ENCODE measurements around the gene CNBD2. TPM values are rescaled to one million over a fixed set of nuclear protein-coding genes. Genes with fewer than 3 reads are reported as not detected.
"Not testable (repeated sequence)": the region's sequence is repeated elsewhere in the genome, so short reads cannot be mapped to it uniquely, and the experiment has no call there.

Gene CNBD2
- total and polyA plus RNA-seq, 7 experiments from 2014 or later = 2.6 to 10.6 (median 7.7) TPM

- DNase-seq; H3K27ac ChIP-seq (ENCODE audit: low read depth, low read length); intact Hi-C loops (cut with micrococcal nuclease); H3K27me3 Mint-ChIP-seq; ATAC-seq; H3K9me3 Mint-ChIP-seq; H3K27me3 ChIP-seq (ENCODE audit: control insufficient read depth in 2 of 2, insufficient read depth in 2 of 2, low read length in 2 of 2); H3K9me3 ChIP-seq (ENCODE audit: control insufficient read depth in 2 of 3, low read length in 3 of 3); H3K4me3 ChIP-seq (ENCODE audit: low read length); CTCF ChIA-PET; H3K36me3 ChIP-seq (ENCODE audit: control insufficient read depth in 2 of 3, insufficient read depth in 3 of 3, low read length in 3 of 3); H3K4me1 ChIP-seq (ENCODE audit: control insufficient read depth in 2 of 2, insufficient read depth in 2 of 2, low read length in 2 of 2): not testable (repeated sequence)
- Mint-ChIP-seq H3K27ac (peak overlapping the region in 2 of 9 donors; percentile 24 to 69), H3K4me1 (peaks cover 38 to 51% (median 43%) of the 10 kb centered on the region in 7 donors), H3K36me3 (peaks cover 0 to 32% (median 15%) of the 10 kb centered on the region in 5 donors), H3K4me3 (peak overlapping the region in 2 of 10 donors; percentile 12 to 13)
- POLR2A ChIA-PET = interaction anchor here (1.1 kb wide), 1 partner anchor 19 kb away, joined by 3 read pairs; no protein-coding TSS in a partner anchor
Observed at GRCh38 chr20:36046073-36046798, 77.8 kb downstream of the CNBD2 start.

GRCh38 chr20:36049408-36049807 lies 81.0 kb downstream of the CNBD2 start:
- H3K9me3 Mint-ChIP-seq; H3K27me3 ChIP-seq (ENCODE audit: control insufficient read depth in 2 of 2, insufficient read depth in 2 of 2, low read length in 2 of 2); CTCF ChIA-PET; H3K9me3 ChIP-seq (ENCODE audit: control insufficient read depth in 2 of 3, low read length in 3 of 3); H3K4me3 ChIP-seq (ENCODE audit: low read length); intact Hi-C loops (cut with micrococcal nuclease); ATAC-seq; H3K36me3 ChIP-seq (ENCODE audit: control insufficient read depth in 2 of 3, insufficient read depth in 3 of 3, low read length in 3 of 3); H3K27me3 Mint-ChIP-seq: not testable (repeated sequence)
- POLR2A ChIA-PET = interaction anchor here (1.0 to 3.0 kb wide), 3 partner anchors 17 to 385 kb away, joined by 3 to 24 read pairs (median 4); partner anchors contain the start of genes CPNE1, RBM12 and SCAND1
- Mint-ChIP-seq H3K36me3 (peaks cover 0 to 25% (median 15%) of the 10 kb centered on the region in 5 donors), H3K4me1 (peaks cover 39 to 56% (median 50%) of the 10 kb centered on the region in 7 donors), H3K27ac (peak overlapping the region; percentile 72 to 92 (median 87)), H3K4me3 (peak overlapping the region; percentile 86 to 98 (median 92))
- DNase-seq = peak in 3 of 9 donors; percentile 3 to 8 (median 4)
- peaks cover 6 to 12% of the 10 kb centered on the region in 2 donors for H3K4me1 ChIP-seq (ENCODE audit: control insufficient read depth in 2 of 2, insufficient read depth in 2 of 2, low read length in 2 of 2)
- peak overlapping the region; percentile 91 for H3K27ac ChIP-seq (ENCODE audit: low read depth, low read length)

GRCh38 chr20:36050436-36051317 lies 82.3 kb downstream of the CNBD2 start:
- peak overlapping the region; percentile 86 to 98 (median 92) for H3K4me3 Mint-ChIP-seq
- H3K27me3 Mint-ChIP-seq = peaks cover 0 to 14% (median 3%) of the 10 kb centered on the region in 5 donors
- CTCF ChIA-PET = no interaction called here
- H3K4me3 ChIP-seq (ENCODE audit: low read length) = peak overlapping the region; percentile 91
- peaks cover 35 to 55% (median 49%) of the 10 kb centered on the region in 7 donors for H3K4me1 Mint-ChIP-seq
- H3K27me3 ChIP-seq (ENCODE audit: control insufficient read depth in 2 of 2, insufficient read depth in 2 of 2, low read length in 2 of 2) = no peaks in the 10 kb centered on the region
- H3K9me3 Mint-ChIP-seq = no peaks in the 10 kb centered on the region
- ATAC-seq (peak; percentile 97), DNase-seq (peak; percentile 72 to 89 (median 83))
- H3K36me3 Mint-ChIP-seq = peaks cover 0 to 19% (median 11%) of the 10 kb centered on the region in 5 donors
- H3K27ac Mint-ChIP-seq = peak overlapping the region; percentile 85 to 96 (median 92)
- no peaks in the 10 kb centered on the region for H3K9me3 ChIP-seq (ENCODE audit: control insufficient read depth in 2 of 3, low read length in 3 of 3)
- H3K27ac ChIP-seq (ENCODE audit: low read depth, low read length) = peak overlapping the region; percentile 91
- H3K36me3 ChIP-seq (ENCODE audit: control insufficient read depth in 2 of 3, insufficient read depth in 3 of 3, low read length in 3 of 3) = peaks cover 0 to 6% (median 0%) of the 10 kb centered on the region in 3 experiments
- POLR2A ChIA-PET = interaction anchor here (0.7 to 3.0 kb wide), 6 partner anchors 14 to 386 kb away, joined by 3 to 24 read pairs (median 4); partner anchors contain the start of genes CPNE1, RBM12 and SCAND1
- peaks cover 6 to 12% of the 10 kb centered on the region in 2 donors for H3K4me1 ChIP-seq (ENCODE audit: control insufficient read depth in 2 of 2, insufficient read depth in 2 of 2, low read length in 2 of 2)
- intact Hi-C loops (cut with micrococcal nuclease) = loop anchor here (1.0 to 5.0 kb wide), 11 partner anchors 14 to 1173 kb away; partner anchors contain the start of genes SCAND1 (in 2 of the 2), AAR2 (in 1 of the 2), ACSS2 (in 1 of the 2) and MROH8 (in 1 of the 2)

GRCh38 chr20:36051318-36052116 lies 83.1 kb downstream of the CNBD2 start:
- peaks cover 6 to 12% of the 10 kb centered on the region in 2 donors for H3K4me1 ChIP-seq (ENCODE audit: control insufficient read depth in 2 of 2, insufficient read depth in 2 of 2, low read length in 2 of 2)
- Mint-ChIP-seq H3K4me1 (peaks cover 30 to 47% (median 40%) of the 10 kb centered on the region in 7 donors), H3K27me3 (peaks cover 0 to 14% (median 5%) of the 10 kb centered on the region in 5 donors), H3K4me3 (peak overlapping the region; percentile 86 to 98 (median 92)), H3K27ac (peak overlapping the region; percentile 85 to 96 (median 92)), H3K36me3 (peaks cover 0 to 18% (median 11%) of the 10 kb centered on the region in 5 donors), H3K9me3 (no peaks in the 10 kb centered on the region)
- H3K36me3 ChIP-seq (ENCODE audit: control insufficient read depth in 2 of 3, insufficient read depth in 3 of 3, low read length in 3 of 3) = peaks cover 0 to 6% (median 0%) of the 10 kb centered on the region in 3 experiments
- H3K27ac ChIP-seq (ENCODE audit: low read depth, low read length) = peak overlapping the region; percentile 91
- ChIA-PET CTCF (no interaction called here), POLR2A (interaction anchor here (3.0 kb wide), 2 partner anchors 14 to 98 kb away, joined by 14 to 24 read pairs; partner anchors contain the start of gene SCAND1)
- no peak for DNase-seq
- no peaks in the 10 kb centered on the region for H3K27me3 ChIP-seq (ENCODE audit: control insufficient read depth in 2 of 2, insufficient read depth in 2 of 2, low read length in 2 of 2)
- H3K9me3 ChIP-seq (ENCODE audit: control insufficient read depth in 2 of 3, low read length in 3 of 3) = no peaks in the 10 kb centered on the region
- intact Hi-C loops (cut with micrococcal nuclease) = loop anchor here (1.0 to 5.0 kb wide), 10 partner anchors 13 to 1174 kb away; partner anchors contain the start of genes SCAND1 (in 2 of the 2), AAR2 (in 1 of the 2), ACSS2 (in 1 of the 2) and MROH8 (in 1 of the 2)
- ATAC-seq = no peak
- peak overlapping the region; percentile 91 for H3K4me3 ChIP-seq (ENCODE audit: low read length)

- no peak overlapping the region for H3K4me3 ChIP-seq (ENCODE audit: low read length)
- H3K9me3 ChIP-seq (ENCODE audit: control insufficient read depth in 2 of 3, low read length in 3 of 3) = no peaks in the 10 kb centered on the region
- Mint-ChIP-seq H3K27me3 (peaks cover 0 to 14% (median 5%) of the 10 kb centered on the region in 5 donors), H3K27ac (peak overlapping the region in 6 of 9 donors; percentile 34 to 93 (median 88)), H3K4me3 (peak overlapping the region in 4 of 10 donors; percentile 6 to 96 (median 74)), H3K36me3 (peaks cover 0 to 18% (median 11%) of the 10 kb centered on the region in 5 donors), H3K9me3 (no peaks in the 10 kb centered on the region), H3K4me1 (peaks cover 25 to 41% (median 39%) of the 10 kb centered on the region in 7 donors)
- POLR2A ChIA-PET = interaction anchor here (3.0 kb wide), 2 partner anchors 13 to 98 kb away, joined by 14 to 24 read pairs; partner anchors contain the start of gene SCAND1
- peaks cover 6 to 12% of the 10 kb centered on the region in 2 donors for H3K4me1 ChIP-seq (ENCODE audit: control insufficient read depth in 2 of 2, insufficient read depth in 2 of 2, low read length in 2 of 2)
- ATAC-seq (no peak), DNase-seq (no peak)
- intact Hi-C loops (cut with micrococcal nuclease) = loop anchor here (5.0 kb wide), 4 partner anchors 100 to 1175 kb away; partner anchors contain the start of genes ACSS2 (in 1 of the 2), MROH8 (in 1 of the 2), RPN2 (in 1 of the 2) and SCAND1 (in 1 of the 2)
- H3K36me3 ChIP-seq (ENCODE audit: control insufficient read depth in 2 of 3, insufficient read depth in 3 of 3, low read length in 3 of 3) = peaks cover 0 to 6% (median 0%) of the 10 kb centered on the region in 3 experiments
- CTCF ChIA-PET = no interaction called here
- H3K27me3 ChIP-seq (ENCODE audit: control insufficient read depth in 2 of 2, insufficient read depth in 2 of 2, low read length in 2 of 2) = no peaks in the 10 kb centered on the region
- H3K27ac ChIP-seq (ENCODE audit: low read depth, low read length) = no peak overlapping the region
Observed at GRCh38 chr20:36052117-36052513, 83.7 kb downstream of the CNBD2 start.

All from naive thymus-derived CD4-positive, alpha-beta T cell (primary cell).